ENCODE results near the gene ZNF75A.

DNA sequence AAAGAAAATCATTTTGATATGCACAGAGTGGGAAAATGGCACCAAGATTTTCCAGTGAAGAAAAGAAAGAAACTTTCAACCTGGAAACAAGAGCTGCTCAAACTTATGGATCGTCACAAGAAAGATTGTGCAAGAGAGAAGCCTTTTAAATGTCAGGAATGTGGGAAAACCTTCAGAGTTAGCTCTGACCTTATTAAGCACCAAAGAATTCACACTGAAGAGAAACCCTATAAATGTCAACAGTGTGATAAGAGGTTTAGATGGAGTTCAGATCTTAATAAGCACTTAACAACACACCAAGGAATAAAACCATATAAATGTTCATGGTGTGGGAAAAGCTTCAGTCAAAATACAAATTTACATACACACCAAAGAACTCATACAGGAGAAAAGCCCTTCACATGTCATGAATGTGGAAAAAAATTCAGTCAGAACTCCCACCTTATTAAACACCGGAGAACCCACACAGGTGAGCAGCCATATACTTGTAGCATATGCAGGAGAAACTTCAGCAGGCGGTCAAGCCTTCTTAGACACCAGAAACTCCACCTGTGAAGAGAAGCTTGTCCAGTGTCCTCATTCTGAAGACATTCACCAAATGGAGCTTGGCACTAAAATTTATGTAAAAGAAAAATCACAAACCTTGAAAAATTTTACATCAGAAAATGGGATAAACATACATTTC lies 12.2 kb downstream of the ZNF75A start:
- TF ChIP-seq, protein P1, sequence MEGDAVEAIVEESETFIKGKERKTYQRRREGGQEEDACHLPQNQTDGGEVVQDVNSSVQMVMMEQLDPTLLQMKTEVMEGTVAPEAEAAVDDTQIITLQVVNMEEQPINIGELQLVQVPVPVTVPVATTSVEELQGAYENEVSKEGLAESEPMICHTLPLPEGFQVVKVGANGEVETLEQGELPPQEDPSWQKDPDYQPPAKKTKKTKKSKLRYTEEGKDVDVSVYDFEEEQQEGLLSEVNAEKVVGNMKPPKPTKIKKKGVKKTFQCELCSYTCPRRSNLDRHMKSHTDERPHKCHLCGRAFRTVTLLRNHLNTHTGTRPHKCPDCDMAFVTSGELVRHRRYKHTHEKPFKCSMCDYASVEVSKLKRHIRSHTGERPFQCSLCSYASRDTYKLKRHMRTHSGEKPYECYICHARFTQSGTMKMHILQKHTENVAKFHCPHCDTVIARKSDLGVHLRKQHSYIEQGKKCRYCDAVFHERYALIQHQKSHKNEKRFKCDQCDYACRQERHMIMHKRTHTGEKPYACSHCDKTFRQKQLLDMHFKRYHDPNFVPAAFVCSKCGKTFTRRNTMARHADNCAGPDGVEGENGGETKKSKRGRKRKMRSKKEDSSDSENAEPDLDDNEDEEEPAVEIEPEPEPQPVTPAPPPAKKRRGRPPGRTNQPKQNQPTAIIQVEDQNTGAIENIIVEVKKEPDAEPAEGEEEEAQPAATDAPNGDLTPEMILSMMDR (IDR thresholded peaks at IDR 0.05): no peak
- no peak for TF ChIP-seq POLR2A (IDR thresholded peaks at IDR 0.05)

Data from adrenal gland (tissue), 5 donors.